Caki2 (cell line): Measurements from ENCODE around the gene BRINP1. TPM values are rescaled to one million over a fixed set of nuclear protein-coding genes. Genes with fewer than 3 reads are reported as not detected.
A peak's percentile ranks its signal among the peaks of the same experiment; 100 is the strongest.

Experiments
- DNase-seq: peaks from one replicate; pipeline ENCODE4 v3.0.0-alpha.2; 2015; ENCODE audit warnings: low read depth
- in situ Hi-C: cut with HindIII; loops from 2 replicates; pipeline ENCODE4 v1.10.0; 2016; ENCODE audit warnings: low sequenced_read_pairs, low pct_unique_long_range_greater_than_20kb, mixed read lengths
- total RNA-seq: library from RNA; depleted of rRNA; stranded (reverse); fragments of >200 nt; shearing (Covaris generic); gene quantifications from 2 replicates; pipeline ENCODE4 v1.2.3, GENCODE V29; 2014; ENCODE audit warnings: low replicate concordance

The BRINP1 gene
- total RNA-seq, 1 experiment from 2014 or later = 6.7 TPM

GRCh38 chr9:119250730-119251129 lies 118.5 kb downstream of the BRINP1 start:
- no peak for DNase-seq
- in situ Hi-C loops = no loop called here

GRCh38 chr9:119240546-119240945 lies 128.7 kb downstream of the BRINP1 start:
- no peak for DNase-seq
- in situ Hi-C loops = no loop called here

- no peak for DNase-seq
- in situ Hi-C loops = no loop called here
These were observed 134.6 kb downstream of the BRINP1 start for GRCh38 chr9:119234636-119235035.

GRCh38 chr9:119227422-119227821 lies 141.8 kb downstream of the BRINP1 start:
- in situ Hi-C loops = no loop called here
- no peak for DNase-seq

- DNase-seq = no peak
- in situ Hi-C loops = no loop called here
These were observed 144.8 kb downstream of the BRINP1 start for GRCh38 chr9:119224431-119224830.

- in situ Hi-C loops = no loop called here
- DNase-seq = peak; percentile 62
These were observed 148.0 kb downstream of the BRINP1 start for GRCh38 chr9:119221276-119221675.

- DNase-seq = no peak
- in situ Hi-C loops = no loop called here
These were observed 150.9 kb downstream of the BRINP1 start for GRCh38 chr9:119218293-119218692.

GRCh38 chr9:119216651-119217331 lies 152.4 kb downstream of the BRINP1 start:
- in situ Hi-C loops = no loop called here
- no peak for DNase-seq

- in situ Hi-C loops = no loop called here
- DNase-seq = no peak
These were observed 153.6 kb downstream of the BRINP1 start for GRCh38 chr9:119215651-119216050.

GRCh38 chr9:119213471-119213870 lies 155.8 kb downstream of the BRINP1 start:
- in situ Hi-C loops = no loop called here
- DNase-seq = no peak

GRCh38 chr9:119197893-119198607 lies 171.2 kb downstream of the BRINP1 start:
- in situ Hi-C loops = no loop called here
- DNase-seq = no peak

- DNase-seq = no peak
- in situ Hi-C loops = no loop called here
These were observed 173.7 kb downstream of the BRINP1 start for GRCh38 chr9:119195521-119195920.

- no peak for DNase-seq
- in situ Hi-C loops = no loop called here
These were observed 183.9 kb downstream of the BRINP1 start for GRCh38 chr9:119185298-119185697.

- in situ Hi-C loops = no loop called here
- DNase-seq = no peak
These were observed 184.8 kb downstream of the BRINP1 start for GRCh38 chr9:119184265-119184936.

GRCh38 chr9:119181561-119181960 lies 187.7 kb downstream of the BRINP1 start:
- DNase-seq = no peak
- in situ Hi-C loops = no loop called here

- DNase-seq = no peak
- in situ Hi-C loops = no loop called here
These were observed 188.3 kb downstream of the BRINP1 start for GRCh38 chr9:119180897-119181296.

GRCh38 chr9:119179701-119180100 lies 189.5 kb downstream of the BRINP1 start:
- in situ Hi-C loops = no loop called here
- DNase-seq = no peak

- in situ Hi-C loops = no loop called here
- DNase-seq = no peak
These were observed 192.0 kb downstream of the BRINP1 start for GRCh38 chr9:119177196-119177595.

GRCh38 chr9:119175581-119175980 lies 193.7 kb downstream of the BRINP1 start:
- no peak for DNase-seq
- in situ Hi-C loops = no loop called here
